Left lobe of liver (tissue), 2 donors: ENCODE data around the gene ANAPC10. TPM values are rescaled to one million over a fixed set of nuclear protein-coding genes. Genes with fewer than 3 reads are reported as not detected.
"Not testable (repeated sequence)": the region's sequence is repeated elsewhere in the genome, so short reads cannot be mapped to it uniquely, and the experiment has no call there.

Experiments used
- ATAC-seq: fragments of 200-7000 bp; cut with Tn5 transposase; one replicate; pipeline ENCODE4 v1.9.1; 2020; ENCODE audit warnings: mild to moderate bottlenecking, moderate library complexity
- DNase-seq: peaks from one replicate; pipeline ENCODE4 v3.0.0-alpha.2; 2020; ENCODE audit warnings: low spot score
- total RNA-seq: library from RNA; stranded (reverse); gene quantifications from one replicate; pipeline ENCODE4 v1.2.1, GENCODE V29; 2021
- donor health status: DM: no; HTN: no; CAD: no; lungs with moderate emphysema.
- donor health status: DM: no; HTN: yes; CAD: no.

Gene ANAPC10
- total RNA-seq, 1 donor from 2014 or later = 6.3 TPM

- peak; percentile 64 for ATAC-seq
Measured at GRCh38 chr4:145012841-145013240, 85.2 kb downstream of the ANAPC10 start.

GRCh38 chr4:145011636-145012035 lies 86.4 kb downstream of the ANAPC10 start:
- ATAC-seq = no peak

More at GRCh38 chr4:145012841-145013240, 85.2 kb downstream of the ANAPC10 start:
- DNase-seq = no peak

GRCh38 chr4:145010315-145010714 lies 87.7 kb downstream of the ANAPC10 start:
- not testable (repeated sequence) for ATAC-seq, DNase-seq

More at GRCh38 chr4:145011636-145012035, 86.4 kb downstream of the ANAPC10 start:
- DNase-seq = no peak

- no peak for ATAC-seq
- DNase-seq = no peak
Measured at GRCh38 chr4:145003675-145004074, 94.3 kb downstream of the ANAPC10 start.

- ATAC-seq = no peak
- no peak for DNase-seq
Measured at GRCh38 chr4:145001635-145002034, 96.4 kb downstream of the ANAPC10 start.

GRCh38 chr4:145000656-145001055 lies 97.3 kb downstream of the ANAPC10 start:
- not testable (repeated sequence) for DNase-seq, ATAC-seq

GRCh38 chr4:144989306-144989705 lies 108.7 kb downstream of the ANAPC10 start:
- ATAC-seq (no peak), DNase-seq (no peak)

GRCh38 chr4:144985531-144985930 lies 112.5 kb downstream of the ANAPC10 start:
- ATAC-seq (no peak), DNase-seq (no peak)

- DNase-seq = no peak
- no peak for ATAC-seq
Measured at GRCh38 chr4:144985014-144985413, 113.0 kb downstream of the ANAPC10 start.

- ATAC-seq (no peak), DNase-seq (no peak)
Measured at GRCh38 chr4:144984241-144984640, 113.8 kb downstream of the ANAPC10 start.

- DNase-seq (no peak), ATAC-seq (no peak)
Measured at GRCh38 chr4:144975718-144976117, 122.3 kb downstream of the ANAPC10 start.

GRCh38 chr4:144970597-144970996 lies 127.4 kb downstream of the ANAPC10 start:
- ATAC-seq (no peak), DNase-seq (no peak)

- ATAC-seq (no peak), DNase-seq (no peak)
Measured at GRCh38 chr4:144969821-144970220, 128.2 kb downstream of the ANAPC10 start.

- no peak for ATAC-seq
- no peak for DNase-seq
Measured at GRCh38 chr4:144968606-144969005, 129.4 kb downstream of the ANAPC10 start.

GRCh38 chr4:144967161-144967560 lies 130.8 kb downstream of the ANAPC10 start:
- no peak for DNase-seq
- ATAC-seq = no peak

GRCh38 chr4:144962300-144962699 lies 135.7 kb downstream of the ANAPC10 start:
- ATAC-seq (no peak), DNase-seq (no peak)

- no peak for DNase-seq
- ATAC-seq = no peak
Measured at GRCh38 chr4:144955104-144955503, 142.9 kb downstream of the ANAPC10 start.

GRCh38 chr4:144954230-144954629 lies 143.8 kb downstream of the ANAPC10 start:
- DNase-seq = no peak
- no peak for ATAC-seq

GRCh38 chr4:144948421-144948820 lies 149.6 kb downstream of the ANAPC10 start:
- DNase-seq (no peak), ATAC-seq (no peak)

GRCh38 chr4:144948009-144948408 lies 150.0 kb downstream of the ANAPC10 start:
- no peak for DNase-seq
- ATAC-seq = no peak
